GM23338 (cell line): ENCODE results near the gene ASZ1.

Source experiments
- EZH2 ChIP-seq: fragments of 200-600 bp; sonication (generic); IDR thresholded peaks from one replicate; pipeline ENCODE4 v1.8.0; 2017; ENCODE audit warnings: antibody characterized with exemption, mild to moderate bottlenecking, low read depth; ENCODE audit not compliant: unreplicated experiment
- EZH2phosphoT487 ChIP-seq: fragments of 200-600 bp; sonication (generic); IDR thresholded peaks from one replicate; pipeline ENCODE4 v1.8.1; 2018; ENCODE audit warnings: antibody characterized with exemption; ENCODE audit not compliant: unreplicated experiment
- TF ChIP-seq, protein P1 (sequence below), 2 experiments: fragments of 200-600 bp in 1 of 2; sonication (generic) in 1 of 2; conservative IDR thresholded peaks; 2 replicates each; pipeline versions ENCODE4 v1.5.1 to v1.6.1; 2016 to 2017; ENCODE audit warnings: antibody characterized with exemption in 2 of 2, low read depth in 2 of 2, mild to moderate bottlenecking in 2 of 2, moderate library complexity in 1 of 2
- TF ChIP-seq, protein P2 (sequence below): IDR thresholded peaks from one replicate; pipeline ENCODE4 v1.6.1; 2018; ENCODE audit warnings: antibody characterized with exemption; ENCODE audit not compliant: unreplicated experiment

DNA sequence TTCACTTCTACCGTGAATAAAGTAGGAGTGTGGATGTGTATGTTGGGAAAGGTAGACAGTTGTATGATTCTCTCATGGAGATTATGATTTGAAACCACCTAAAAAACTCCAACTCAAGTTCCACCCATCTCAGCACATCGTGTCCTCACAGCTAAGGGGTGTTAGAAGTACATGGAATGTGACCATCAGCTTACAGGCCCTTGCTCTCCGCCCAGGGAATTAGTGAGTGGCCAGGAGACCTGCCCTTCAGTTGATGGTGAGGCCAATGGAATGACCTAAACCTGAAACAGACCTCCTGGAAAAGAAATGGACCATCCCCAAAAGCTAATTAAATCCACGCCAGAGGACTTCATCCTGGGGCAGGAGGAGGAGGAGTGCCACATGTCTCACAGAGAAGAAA is 102.3 kb downstream of the ASZ1 start:
- TF ChIP-seq, protein P1, sequence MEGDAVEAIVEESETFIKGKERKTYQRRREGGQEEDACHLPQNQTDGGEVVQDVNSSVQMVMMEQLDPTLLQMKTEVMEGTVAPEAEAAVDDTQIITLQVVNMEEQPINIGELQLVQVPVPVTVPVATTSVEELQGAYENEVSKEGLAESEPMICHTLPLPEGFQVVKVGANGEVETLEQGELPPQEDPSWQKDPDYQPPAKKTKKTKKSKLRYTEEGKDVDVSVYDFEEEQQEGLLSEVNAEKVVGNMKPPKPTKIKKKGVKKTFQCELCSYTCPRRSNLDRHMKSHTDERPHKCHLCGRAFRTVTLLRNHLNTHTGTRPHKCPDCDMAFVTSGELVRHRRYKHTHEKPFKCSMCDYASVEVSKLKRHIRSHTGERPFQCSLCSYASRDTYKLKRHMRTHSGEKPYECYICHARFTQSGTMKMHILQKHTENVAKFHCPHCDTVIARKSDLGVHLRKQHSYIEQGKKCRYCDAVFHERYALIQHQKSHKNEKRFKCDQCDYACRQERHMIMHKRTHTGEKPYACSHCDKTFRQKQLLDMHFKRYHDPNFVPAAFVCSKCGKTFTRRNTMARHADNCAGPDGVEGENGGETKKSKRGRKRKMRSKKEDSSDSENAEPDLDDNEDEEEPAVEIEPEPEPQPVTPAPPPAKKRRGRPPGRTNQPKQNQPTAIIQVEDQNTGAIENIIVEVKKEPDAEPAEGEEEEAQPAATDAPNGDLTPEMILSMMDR (conservative IDR thresholded peaks at IDR 0.05; ENCODE audit: low read depth in 2 of 2), result no peak
- peak; percentile 79 for TF ChIP-seq EZH2
- no peak for TF ChIP-seq EZH2phosphoT487
- TF ChIP-seq, protein P2, sequence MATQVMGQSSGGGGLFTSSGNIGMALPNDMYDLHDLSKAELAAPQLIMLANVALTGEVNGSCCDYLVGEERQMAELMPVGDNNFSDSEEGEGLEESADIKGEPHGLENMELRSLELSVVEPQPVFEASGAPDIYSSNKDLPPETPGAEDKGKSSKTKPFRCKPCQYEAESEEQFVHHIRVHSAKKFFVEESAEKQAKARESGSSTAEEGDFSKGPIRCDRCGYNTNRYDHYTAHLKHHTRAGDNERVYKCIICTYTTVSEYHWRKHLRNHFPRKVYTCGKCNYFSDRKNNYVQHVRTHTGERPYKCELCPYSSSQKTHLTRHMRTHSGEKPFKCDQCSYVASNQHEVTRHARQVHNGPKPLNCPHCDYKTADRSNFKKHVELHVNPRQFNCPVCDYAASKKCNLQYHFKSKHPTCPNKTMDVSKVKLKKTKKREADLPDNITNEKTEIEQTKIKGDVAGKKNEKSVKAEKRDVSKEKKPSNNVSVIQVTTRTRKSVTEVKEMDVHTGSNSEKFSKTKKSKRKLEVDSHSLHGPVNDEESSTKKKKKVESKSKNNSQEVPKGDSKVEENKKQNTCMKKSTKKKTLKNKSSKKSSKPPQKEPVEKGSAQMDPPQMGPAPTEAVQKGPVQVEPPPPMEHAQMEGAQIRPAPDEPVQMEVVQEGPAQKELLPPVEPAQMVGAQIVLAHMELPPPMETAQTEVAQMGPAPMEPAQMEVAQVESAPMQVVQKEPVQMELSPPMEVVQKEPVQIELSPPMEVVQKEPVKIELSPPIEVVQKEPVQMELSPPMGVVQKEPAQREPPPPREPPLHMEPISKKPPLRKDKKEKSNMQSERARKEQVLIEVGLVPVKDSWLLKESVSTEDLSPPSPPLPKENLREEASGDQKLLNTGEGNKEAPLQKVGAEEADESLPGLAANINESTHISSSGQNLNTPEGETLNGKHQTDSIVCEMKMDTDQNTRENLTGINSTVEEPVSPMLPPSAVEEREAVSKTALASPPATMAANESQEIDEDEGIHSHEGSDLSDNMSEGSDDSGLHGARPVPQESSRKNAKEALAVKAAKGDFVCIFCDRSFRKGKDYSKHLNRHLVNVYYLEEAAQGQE, result no peak
